ENCODE measurements around the gene TULP4.

The TULP4 gene, protein sequence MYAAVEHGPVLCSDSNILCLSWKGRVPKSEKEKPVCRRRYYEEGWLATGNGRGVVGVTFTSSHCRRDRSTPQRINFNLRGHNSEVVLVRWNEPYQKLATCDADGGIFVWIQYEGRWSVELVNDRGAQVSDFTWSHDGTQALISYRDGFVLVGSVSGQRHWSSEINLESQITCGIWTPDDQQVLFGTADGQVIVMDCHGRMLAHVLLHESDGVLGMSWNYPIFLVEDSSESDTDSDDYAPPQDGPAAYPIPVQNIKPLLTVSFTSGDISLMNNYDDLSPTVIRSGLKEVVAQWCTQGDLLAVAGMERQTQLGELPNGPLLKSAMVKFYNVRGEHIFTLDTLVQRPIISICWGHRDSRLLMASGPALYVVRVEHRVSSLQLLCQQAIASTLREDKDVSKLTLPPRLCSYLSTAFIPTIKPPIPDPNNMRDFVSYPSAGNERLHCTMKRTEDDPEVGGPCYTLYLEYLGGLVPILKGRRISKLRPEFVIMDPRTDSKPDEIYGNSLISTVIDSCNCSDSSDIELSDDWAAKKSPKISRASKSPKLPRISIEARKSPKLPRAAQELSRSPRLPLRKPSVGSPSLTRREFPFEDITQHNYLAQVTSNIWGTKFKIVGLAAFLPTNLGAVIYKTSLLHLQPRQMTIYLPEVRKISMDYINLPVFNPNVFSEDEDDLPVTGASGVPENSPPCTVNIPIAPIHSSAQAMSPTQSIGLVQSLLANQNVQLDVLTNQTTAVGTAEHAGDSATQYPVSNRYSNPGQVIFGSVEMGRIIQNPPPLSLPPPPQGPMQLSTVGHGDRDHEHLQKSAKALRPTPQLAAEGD (N-terminal part only)

DNA sequence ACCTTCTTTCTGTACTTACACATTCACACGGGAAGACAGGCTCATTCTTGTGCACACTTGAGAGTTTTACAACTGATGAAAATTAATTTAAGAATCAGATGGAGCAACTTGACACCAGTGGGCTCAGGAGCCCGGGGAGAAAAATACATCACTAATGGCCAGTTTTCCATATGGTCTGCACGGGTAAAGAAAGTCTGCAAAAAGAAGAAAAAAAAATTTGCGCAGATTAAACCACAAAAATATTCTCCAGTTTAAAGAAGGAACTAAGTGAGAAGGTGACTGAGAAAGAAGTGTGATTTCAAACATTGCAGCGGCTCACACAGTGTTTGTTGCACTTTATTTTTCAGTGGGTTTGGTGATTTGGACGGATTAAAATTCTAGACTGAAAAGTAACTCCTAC is at the start of gene TULP4:
Gene TULP4 (plus strand): TSS at position 301 of the 400 bp plus-strand sequence. CDS start 1,552 bp downstream, outside the sequence.
- DNase-seq (ENCODE audit: low read depth in 4 of 4, low spot score in 1 of 4) = no peak

DNA sequence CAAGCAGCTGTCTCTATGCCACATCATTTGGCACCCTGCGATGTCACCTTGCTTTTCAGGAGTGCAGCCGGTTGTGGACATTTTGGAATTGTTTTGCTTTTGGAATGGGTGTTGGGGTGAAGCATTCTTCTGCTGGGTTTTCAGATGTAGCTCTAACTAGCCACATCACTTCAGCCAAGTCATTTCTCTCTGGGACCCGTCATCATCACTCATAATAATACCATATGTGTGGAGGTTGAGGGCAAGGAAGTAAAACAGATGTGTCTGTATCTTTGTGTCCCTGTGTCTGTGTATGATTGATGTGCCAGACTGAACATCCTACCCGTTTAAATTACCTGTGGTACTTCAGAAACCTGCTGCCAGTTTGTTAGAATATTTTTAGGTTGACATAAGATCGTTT is 49.5 kb upstream of the TULP4 start:
- no peak for DNase-seq (ENCODE audit: low read depth in 4 of 4, low spot score in 1 of 4)

DNA sequence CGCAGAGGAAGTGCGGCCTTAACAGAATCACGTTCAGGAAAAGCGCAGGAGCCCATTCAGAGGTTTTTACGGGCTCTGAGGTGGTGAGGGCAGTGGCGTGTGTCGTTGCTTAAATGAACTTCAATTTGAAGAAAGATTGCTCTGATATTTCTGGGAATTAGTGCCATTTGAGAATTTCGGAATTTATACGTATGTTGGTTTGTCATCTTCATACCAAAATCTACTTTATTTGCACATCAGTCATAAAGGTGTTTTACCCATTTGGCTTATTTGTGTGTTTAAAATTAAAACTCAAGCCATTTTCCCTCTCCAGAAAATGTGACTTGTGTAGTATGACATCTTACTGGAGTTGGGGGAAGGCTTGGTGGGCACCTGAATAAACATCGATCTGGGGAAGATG is 48.1 kb upstream of the TULP4 start:
- DNase-seq (ENCODE audit: low read depth in 4 of 4, low spot score in 1 of 4) = no peak

DNA sequence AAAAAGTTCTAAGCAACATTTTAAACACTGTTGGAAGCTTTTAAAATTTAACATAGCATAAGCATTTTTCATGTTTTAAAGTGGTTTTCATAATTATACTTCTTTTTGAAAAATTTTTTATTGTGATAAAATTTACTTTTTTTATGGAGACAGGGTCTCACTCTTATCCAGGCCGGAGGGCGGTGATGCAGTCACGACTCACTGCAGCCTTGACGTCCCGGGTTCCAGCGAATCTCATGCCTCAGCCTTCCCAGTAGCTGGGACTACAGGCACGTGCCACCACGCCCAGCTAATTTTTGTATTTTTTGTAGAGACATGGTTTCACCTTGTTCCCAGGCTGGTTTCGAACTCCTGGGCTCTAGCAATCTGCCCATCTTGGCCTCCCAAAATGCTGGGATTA is 46.1 kb upstream of the TULP4 start:
- DNase-seq (ENCODE audit: low read depth in 4 of 4, low spot score in 1 of 4) = no peak

DNA sequence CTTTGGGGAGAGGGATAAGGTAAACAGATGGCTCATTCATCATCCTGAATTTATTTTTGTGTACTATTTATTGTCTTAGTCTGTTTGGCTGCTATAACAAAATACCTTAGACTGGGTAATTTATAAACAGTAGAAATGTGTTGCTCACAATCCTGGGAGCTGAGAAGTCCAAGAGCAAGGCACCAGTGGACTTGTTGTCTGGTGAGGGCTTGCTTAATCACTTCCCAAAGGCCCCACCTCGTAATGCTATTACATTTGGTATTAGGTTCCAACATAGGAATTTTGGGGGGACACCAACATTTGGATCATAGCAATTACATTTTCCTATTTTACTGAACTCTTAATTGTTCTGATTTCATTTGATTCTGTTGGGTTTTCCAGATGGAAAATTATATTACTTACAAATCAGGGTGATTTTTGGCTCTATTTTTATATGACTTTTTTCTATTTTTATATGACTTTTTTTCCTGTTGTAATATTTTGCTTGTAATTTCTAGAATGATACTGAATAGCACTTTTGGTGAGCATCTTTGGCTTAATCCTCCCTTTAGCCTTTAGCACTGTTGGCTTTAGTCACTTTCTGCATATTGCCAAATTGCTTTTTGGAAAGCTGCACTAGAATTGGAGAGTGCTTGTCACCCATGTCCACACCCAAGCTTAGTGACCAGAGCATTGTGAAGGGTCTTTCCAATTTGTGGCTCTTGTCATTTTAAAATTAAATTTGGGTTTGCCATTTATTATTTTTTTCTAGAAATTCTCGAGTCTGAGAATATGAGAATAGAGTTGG is 43.7 kb upstream of the TULP4 start:
- DNase-seq (ENCODE audit: low read depth in 4 of 4, low spot score in 1 of 4) = no peak

DNA sequence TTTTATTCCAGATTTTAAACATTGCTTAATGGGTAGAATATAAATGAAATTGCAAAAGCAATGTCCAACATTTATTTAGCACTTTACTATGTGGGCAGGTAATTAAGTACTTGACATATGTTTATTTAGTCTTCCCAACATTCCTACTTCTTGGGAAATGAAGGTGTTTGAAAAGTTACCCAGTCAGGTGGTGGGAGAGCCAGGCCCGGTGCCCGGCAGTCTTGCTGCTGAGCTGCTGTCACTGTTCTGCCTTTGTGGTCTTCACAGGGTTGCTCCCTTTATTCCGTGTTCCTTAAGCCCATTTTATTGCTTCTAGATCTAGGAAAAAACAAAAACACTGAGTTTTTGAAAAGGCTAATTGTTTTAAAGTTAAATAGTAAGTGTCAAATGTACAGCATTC is 42.6 kb upstream of the TULP4 start:
- no peak for DNase-seq (ENCODE audit: low read depth in 4 of 4, low spot score in 1 of 4)

DNA sequence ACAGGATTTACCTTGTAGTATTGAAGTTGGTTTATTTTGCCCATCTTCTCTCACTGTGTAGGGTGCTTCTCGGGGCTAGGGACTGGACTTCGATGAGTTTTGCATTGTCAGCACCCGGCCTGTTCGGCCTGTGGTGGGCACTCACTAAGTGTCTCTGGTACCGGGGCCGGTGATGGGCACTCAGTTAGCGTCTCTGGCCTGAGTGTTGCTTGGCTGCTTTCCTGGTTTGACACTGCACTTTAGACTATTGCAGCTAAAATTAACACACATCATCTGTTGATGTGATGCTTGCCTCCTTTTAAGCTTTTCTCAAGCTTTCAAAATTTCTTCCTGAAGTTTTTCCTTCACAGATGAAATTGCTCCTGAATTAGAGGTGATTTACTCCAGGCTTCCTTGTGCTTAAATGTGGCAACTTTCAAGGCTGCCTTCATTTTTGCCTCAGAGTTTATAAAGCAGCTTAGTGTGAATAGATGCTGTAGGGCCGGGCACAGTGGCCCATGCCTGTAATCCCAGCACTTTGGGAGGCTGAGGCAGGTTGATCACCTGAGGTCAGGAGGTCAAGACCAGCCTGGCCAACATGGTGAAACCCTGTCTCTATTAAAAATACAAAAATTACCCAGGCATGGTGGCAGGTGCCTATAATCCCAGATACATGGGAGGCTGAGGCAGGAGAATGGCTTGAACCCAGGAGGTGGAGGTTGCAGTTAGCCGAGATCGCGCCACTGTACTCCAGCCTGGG is 41.7 kb upstream of the TULP4 start:
- no peak for DNase-seq (ENCODE audit: low read depth in 4 of 4, low spot score in 1 of 4)

DNA sequence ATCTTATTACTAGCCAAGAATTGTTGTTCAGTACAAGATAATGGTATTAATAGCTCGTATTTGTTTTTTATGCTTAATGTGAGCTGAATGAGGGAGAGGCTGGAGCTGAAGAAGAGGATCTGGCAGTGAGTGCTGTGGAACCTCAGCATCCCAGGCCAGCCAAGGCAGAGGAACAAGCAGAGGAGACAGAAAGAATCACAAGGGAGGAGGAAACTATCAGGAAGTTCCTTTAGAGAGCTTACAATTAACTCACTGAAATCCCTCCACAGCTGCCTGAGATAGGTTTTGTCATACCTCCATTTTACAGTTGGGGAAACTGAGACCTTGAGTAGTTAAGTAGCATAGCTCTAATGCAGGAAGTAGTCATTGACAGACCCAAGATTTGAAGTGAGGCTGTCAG is 39.9 kb upstream of the TULP4 start:
- no peak for DNase-seq (ENCODE audit: low read depth in 4 of 4, low spot score in 1 of 4)

DNA sequence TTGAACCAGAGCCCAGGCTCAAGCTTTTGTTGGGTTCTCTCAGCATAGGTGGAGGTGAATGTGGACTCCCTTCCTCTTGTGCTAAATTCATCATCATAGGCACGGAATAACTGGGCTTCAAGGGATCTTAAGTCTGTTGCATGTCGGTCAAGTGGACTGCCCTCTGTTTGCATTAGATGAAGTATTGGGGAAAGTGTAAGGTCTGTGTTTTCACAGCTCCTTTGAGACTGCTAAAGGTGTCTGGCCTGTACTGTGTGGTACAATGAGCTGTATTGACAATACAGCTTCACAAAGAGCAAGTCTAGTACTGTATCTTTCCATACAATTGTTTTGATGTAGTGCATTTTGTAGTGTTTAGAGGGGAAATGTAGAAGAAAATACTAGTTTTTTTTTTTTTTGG is 34.3 kb upstream of the TULP4 start:
- no peak for DNase-seq (ENCODE audit: low read depth in 4 of 4, low spot score in 1 of 4)

DNA sequence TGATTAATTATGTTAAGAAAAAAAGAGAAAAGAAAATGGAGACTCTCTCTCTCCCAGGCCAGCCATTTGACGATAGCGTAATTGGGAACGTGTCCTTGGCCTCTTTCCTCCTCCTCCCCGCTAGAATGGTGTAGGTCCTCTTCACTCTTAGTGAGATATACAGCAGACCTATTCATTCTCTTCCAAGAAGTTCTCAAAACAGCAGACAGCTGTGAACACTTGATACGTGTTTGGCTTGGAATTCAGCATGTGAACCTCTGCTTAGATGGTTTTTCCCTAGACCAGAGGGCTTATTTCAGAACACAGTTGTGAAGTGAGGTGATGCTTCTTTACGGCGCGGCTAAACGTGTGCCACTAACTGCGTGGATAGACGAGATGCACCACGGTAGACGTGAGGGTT is 32.6 kb upstream of the TULP4 start:
- no peak for DNase-seq (ENCODE audit: low read depth in 4 of 4, low spot score in 1 of 4)

DNA sequence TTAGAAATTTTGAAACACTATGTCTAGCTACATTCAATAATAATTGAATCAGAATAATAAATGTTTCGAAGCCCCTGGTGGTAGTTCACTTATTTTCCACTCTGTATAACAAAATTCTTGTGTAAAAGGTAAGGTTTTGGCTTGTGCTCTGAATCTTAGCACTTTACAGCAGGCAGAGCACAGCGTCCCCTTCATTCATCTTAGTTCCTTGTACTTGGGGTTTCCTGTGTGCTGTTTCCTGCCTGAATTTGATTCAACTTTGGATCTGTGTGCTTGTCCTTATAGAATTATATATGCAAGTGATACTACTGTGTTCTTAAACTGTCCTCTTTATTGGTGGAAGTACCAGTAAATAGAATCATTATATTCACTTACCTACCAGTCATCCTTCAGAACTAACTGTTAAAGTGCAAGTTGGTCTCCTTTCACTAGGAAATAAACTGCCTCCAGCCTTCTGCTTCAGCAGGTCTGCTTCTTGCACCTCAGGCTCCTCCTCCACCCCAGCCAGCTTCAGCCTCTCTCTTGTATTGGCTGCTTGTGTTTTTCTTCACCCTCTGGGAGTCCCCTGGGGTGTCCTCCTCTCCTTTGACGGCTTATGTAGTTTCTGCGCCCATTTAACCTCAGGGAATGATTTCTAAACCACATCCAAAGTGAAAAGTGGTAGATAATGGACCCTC is 28.8 kb upstream of the TULP4 start:
- DNase-seq (ENCODE audit: low read depth in 4 of 4, low spot score in 1 of 4) = no peak

DNA sequence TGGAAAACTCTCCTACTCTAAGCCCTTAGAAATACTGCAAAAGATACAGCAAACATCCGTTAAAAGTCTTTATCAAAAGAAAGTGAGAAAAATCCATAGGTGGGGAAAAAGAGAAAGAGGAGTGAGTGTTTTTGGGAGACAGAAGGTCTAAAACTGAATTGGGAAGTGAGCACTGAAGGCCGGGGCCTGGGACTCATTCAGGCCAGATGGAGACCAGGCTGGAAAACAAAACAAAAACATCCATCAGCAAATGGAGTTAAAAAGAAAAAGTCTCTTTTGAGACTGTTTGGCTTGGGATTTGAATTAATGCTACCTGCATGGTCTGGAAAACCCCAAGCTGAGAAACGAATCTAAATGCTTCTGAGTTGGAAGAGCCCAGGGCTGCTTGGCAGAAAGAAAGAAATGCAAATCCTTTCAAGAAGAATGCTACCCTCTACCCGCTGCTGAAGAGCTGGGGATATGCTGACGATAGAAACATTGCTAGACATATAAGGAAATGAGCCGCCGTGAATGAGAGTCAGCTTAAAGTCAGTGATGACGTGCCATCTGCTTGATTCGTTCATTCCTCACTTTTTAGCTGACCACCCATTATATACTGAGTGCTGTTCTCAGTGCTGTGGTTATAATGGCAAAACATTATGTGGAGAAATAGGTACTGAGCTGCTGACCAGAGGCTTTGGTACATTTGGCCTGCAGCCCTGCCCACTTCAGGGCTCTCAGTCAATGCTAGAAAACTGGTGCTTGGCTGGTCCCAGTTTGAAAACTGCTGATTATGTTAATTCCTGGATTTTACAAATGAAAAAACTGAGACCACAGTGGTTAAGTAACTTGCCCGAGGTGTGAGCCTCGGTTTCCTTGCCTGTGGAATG is 28.0 kb upstream of the TULP4 start:
- DNase-seq (ENCODE audit: low read depth in 4 of 4, low spot score in 1 of 4) = no peak

DNA sequence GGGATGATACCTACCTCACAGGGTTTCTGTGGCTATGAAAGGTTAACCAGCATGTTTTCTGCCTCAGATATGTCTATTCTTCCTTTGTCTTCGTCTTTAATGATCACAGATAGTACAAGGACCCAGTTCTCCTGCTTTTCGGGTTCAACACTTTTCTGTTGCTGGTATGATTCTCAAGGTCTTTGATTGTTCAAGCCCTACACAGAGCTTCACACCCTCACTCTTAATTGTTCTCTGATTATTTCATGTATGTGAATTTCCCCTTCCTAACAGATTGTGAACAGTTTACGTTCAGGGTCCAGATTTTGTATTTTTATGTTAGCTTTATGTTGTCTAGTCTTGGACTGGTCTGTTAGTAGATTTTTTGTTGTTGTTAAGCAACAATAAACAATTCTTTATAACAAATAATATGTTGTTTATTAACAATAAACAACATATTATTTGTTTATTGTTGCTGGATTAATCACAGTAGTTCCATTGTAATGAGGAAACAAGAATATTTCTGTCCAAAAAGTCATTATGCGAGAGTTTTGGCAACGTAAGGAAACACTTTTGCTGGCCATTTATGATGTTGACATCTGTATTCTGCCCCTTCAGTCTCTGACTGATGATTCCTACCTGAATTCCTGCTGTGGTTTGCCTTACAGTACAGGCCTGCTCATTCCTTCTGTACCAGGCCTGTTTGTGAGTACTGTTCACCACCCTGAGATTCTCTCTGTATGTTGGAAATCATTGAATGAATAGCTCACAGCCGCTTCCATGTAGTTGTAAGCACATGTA is 27.2 kb upstream of the TULP4 start:
- no peak for DNase-seq (ENCODE audit: low read depth in 4 of 4, low spot score in 1 of 4)

DNA sequence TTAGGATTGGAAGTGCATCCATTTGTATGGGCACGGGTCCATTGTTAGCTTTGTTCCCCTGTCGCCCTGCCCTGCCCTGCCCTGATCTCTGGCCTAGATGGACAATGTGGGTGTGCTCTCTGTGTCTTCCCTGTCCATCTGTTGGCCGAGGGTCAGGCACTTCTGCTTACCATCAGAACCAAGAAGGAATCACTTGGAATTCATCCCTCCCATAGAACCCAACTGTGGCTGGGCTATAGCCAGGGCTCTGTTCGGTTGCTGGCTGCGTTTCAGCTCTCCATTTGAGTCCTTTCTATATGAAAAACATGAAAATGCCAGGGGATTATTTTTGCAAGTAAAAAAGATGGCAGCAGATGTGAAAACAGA is 26.6 kb upstream of the TULP4 start:
- no peak for DNase-seq (ENCODE audit: low read depth in 4 of 4, low spot score in 1 of 4)

DNA sequence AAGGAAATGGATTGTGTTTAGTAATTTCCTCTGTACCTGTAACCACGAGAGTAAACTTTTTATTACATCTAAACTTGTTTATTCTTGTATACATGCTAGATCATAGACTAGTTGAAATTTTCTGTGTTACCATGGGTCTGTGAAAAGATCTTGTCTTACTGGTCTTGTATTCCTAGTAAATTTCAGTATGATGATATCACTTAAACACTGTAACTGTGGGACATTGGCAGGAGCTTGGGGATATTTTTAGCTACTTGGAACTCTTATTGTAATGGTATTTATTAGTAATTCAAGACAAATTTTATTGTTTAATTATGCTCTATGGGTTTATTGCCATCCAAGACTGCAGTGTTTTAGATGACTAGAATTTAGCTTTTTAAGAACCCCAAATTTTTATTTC is 25.9 kb upstream of the TULP4 start:
- no peak for DNase-seq (ENCODE audit: low read depth in 4 of 4, low spot score in 1 of 4)

DNA sequence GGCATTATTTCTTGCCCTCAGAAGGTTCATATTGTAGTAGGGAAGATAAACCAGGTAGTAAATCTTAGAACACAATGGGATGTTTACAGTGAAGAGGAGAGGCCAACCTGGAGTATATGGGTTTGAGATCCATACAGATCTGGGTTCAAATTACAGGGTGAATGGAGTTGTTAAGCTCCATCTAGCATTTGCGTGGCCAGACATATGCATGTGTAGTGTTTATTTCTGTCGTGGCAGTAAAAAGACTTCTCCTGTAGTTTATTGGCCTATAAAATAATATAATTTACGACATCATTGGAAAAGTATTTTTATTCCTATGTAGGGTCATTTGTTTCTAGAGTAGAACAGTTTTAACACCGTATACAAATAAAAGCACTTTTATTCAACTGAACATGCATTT is 25.2 kb upstream of the TULP4 start:
- no peak for DNase-seq (ENCODE audit: low read depth in 4 of 4, low spot score in 1 of 4)

DNA sequence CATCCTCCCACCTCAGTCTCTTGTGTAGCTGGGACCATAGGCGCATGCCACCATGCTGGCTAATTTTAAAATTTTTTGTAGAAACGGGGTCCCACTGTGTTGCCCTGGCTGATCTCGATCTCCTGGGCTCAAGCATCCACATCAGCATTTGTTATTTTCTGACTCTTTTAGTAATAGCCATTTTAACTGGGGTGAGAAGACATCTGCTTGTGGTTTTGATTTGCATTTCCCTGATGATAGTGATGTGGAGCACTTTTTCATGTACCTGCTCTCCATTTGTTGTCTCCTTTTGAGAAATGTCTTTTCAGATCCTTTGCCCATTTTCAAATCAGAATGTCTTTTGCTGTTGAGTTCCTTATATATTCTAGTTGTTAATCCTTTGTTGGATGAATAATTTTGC is 22.2 kb upstream of the TULP4 start:
- DNase-seq (ENCODE audit: low read depth in 4 of 4, low spot score in 1 of 4) = no peak

DNA sequence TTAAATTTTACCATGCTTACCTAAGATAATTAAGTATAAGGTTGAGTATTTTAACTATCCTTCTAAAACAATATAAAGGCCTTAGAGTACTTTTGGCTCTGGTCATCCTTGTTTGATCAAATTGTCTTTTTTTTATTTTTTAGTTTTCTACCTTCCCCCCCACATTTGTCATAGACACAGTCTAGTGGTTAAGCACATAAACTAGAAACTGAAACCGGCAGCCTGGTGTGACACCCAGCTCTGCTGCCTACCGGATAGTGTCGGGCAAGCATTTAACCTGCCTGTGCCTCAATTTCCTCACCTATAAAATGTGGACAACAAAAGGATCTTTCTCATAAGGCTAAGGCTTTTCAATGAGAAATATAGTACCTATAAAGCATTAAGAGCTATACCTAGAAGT is 21.6 kb upstream of the TULP4 start:
- peak in 3 of 4 experiments; percentile 24 to 32 (median 28) for DNase-seq (ENCODE audit: low read depth in 4 of 4, low spot score in 1 of 4)

DNA sequence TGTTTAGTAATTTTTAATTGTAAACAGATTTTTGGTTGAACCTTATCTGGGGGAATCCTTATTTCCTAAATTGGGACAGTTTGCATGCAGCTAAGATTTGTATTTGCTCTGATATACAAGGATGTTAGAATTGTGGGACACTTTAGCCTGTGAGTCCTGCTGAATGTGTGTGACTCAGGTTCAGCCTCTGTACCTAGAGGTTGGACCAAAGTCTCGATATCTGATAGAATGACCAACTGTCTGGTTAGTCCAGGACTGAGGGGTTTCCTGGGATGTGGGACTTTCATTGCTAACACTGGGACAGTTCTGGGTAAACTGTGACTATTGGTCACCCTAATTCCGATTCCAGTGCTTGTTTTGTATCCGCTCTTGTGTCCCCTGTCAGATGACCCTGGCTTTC is 20.2 kb upstream of the TULP4 start:
- DNase-seq (ENCODE audit: low read depth in 4 of 4, low spot score in 1 of 4) = no peak

Measured in stimulated activated CD4-positive, alpha-beta T cell treated with anti-CD3 and anti-CD28 coated beads, Interleukin-1b, Interleukin-23, amount 100 ng/mL, for 24 hours (primary cell).